IMR-90 (cell line): Measurements from ENCODE around the gene RIT1. TPM values are rescaled to one million over a fixed set of nuclear protein-coding genes. Genes with fewer than 3 reads are reported as not detected.
A peak's percentile ranks its signal among the peaks of the same experiment; 100 is the strongest.

ENCODE experiments used
- ATAC-seq: fragments of 200-7000 bp; cut with Tn5 transposase; 2 replicates; pipeline ENCODE4 v1.9.1; 2020; ENCODE audit warnings: low read depth, mild to moderate bottlenecking, moderate library complexity
- BruUV-seq: library from RNA; stranded (reverse); fragments of 400-500 nt; replicated peaks from 2 replicates; lab custom pipeline; 2021; lab: Mats Ljungman, UMichigan
- CTCF ChIA-PET: fragments of 300-600 bp; formaldehyde crosslinking; extraction: SDS; loops from one replicate; lab custom pipeline; 2021; ENCODE audit warnings: antibody characterized with exemption; lab: Yijun Ruan, JAX
- POLR2A ChIA-PET: fragments of 300-600 bp; sonication (Branson Sonifier 250); formaldehyde crosslinking; loops from one replicate; lab custom pipeline; 2022; ENCODE audit warnings: antibody characterized with exemption; ENCODE audit not compliant: unreplicated experiment; lab: Charles Lee
- DNase-seq: peaks from one replicate; pipeline ENCODE4 v3.0.0; 2013
- H2AFZ ChIP-seq: replicated peaks from 2 replicates; pipeline ENCODE3; 2013; ENCODE audit warnings: low read length, mild to moderate bottlenecking; ENCODE audit not compliant: poor library complexity
- H2AK5ac ChIP-seq: 2 replicates; pipeline ENCODE4 v1.6.1; 2013; ENCODE audit warnings: low read depth, low read length, inconsistent platforms
- H2AK9ac ChIP-seq: replicated peaks from 2 replicates; pipeline ENCODE3; 2013; ENCODE audit warnings: mild to moderate bottlenecking, low read depth, low read length, moderate library complexity; ENCODE audit not compliant: poor library complexity
- H2BK120ac ChIP-seq: 2 replicates; pipeline ENCODE4 v1.6.1; 2013; ENCODE audit warnings: low read depth, low read length, inconsistent platforms
- H2BK15ac ChIP-seq: 3 replicates; pipeline ENCODE4 v1.6.1; 2013; ENCODE audit warnings: low read depth, low read length, inconsistent platforms
- H2BK20ac ChIP-seq: 2 replicates; pipeline ENCODE4 v1.6.1; 2013; ENCODE audit warnings: low read depth, mild to moderate bottlenecking, inconsistent platforms, low read length, moderate library complexity
- H2BK5ac ChIP-seq: 2 replicates; pipeline ENCODE4 v1.6.1; 2013; ENCODE audit warnings: mild to moderate bottlenecking, low read depth, low read length, inconsistent platforms; ENCODE audit not compliant: poor library complexity, severe bottlenecking
- H3K14ac ChIP-seq: replicated peaks from 2 replicates; pipeline ENCODE4 v1.6.1; 2013; ENCODE audit warnings: low read depth, low read length, inconsistent platforms
- H3K18ac ChIP-seq: 2 replicates; pipeline ENCODE4 v1.6.1; 2013; ENCODE audit warnings: low read depth, low read length, control low read depth
- H3K23ac ChIP-seq: 2 replicates; pipeline ENCODE4 v1.6.1; 2013; ENCODE audit warnings: low read depth, low read length, inconsistent platforms
- H3K27ac ChIP-seq: 2 replicates; pipeline ENCODE4 v1.5.1; 2013; ENCODE audit warnings: mild to moderate bottlenecking, control low read depth, low read length; ENCODE audit not compliant: insufficient read depth
- H3K27me3 ChIP-seq: 2 replicates; pipeline ENCODE4 v1.6.1; 2013; ENCODE audit warnings: low read length; ENCODE audit not compliant: control insufficient read depth, insufficient read depth
- H3K36me3 ChIP-seq: 2 replicates; pipeline ENCODE4 v1.6.1; 2013; ENCODE audit warnings: low read length, mixed read lengths; ENCODE audit not compliant: control insufficient read depth, insufficient read depth
- H3K4ac ChIP-seq: 2 replicates; pipeline ENCODE4 v1.6.1; 2013; ENCODE audit warnings: low read depth, low read length, inconsistent platforms
- H3K4me1 ChIP-seq: 2 replicates; pipeline ENCODE4 v1.6.1; 2013; ENCODE audit warnings: low read length, mixed read lengths; ENCODE audit not compliant: control insufficient read depth, insufficient read depth
- H3K4me2 ChIP-seq: 2 replicates; pipeline ENCODE4 v1.6.1; 2013; ENCODE audit warnings: low read depth, mild to moderate bottlenecking, control low read depth, low read length, moderate library complexity
- H3K4me3 ChIP-seq: 2 replicates; pipeline ENCODE4 v1.5.1; 2013; ENCODE audit warnings: low read depth, mild to moderate bottlenecking, control low read depth, low read length, moderate library complexity; ENCODE audit not compliant: insufficient read depth
- H3K56ac ChIP-seq: 2 replicates; pipeline ENCODE4 v1.6.1; 2013; ENCODE audit warnings: low read length, inconsistent platforms; ENCODE audit not compliant: insufficient read depth; ENCODE audit errors: extremely low read depth
- H3K79me1 ChIP-seq, 2 experiments: 2 replicates each; pipeline ENCODE4 v1.6.1; 2013; ENCODE audit warnings: low read length in 2 of 2, inconsistent platforms in 1 of 2, low read depth in 1 of 2
- H3K9ac ChIP-seq: 2 replicates; pipeline ENCODE4 v1.6.1; 2013; ENCODE audit warnings: low read depth, low read length, control low read depth
- H3K9me1 ChIP-seq: 2 replicates; pipeline ENCODE4 v1.6.1; 2013; ENCODE audit warnings: low read length, inconsistent platforms; ENCODE audit not compliant: insufficient read depth
- H3K9me3 ChIP-seq: 2 replicates; pipeline ENCODE4 v1.6.1; 2013; ENCODE audit warnings: low read length; ENCODE audit not compliant: control insufficient read depth, insufficient read depth
- H4K20me1 ChIP-seq: 2 replicates; pipeline ENCODE4 v1.6.1; 2013; ENCODE audit warnings: low read length, inconsistent platforms; ENCODE audit not compliant: insufficient read depth
- H4K5ac ChIP-seq: 2 replicates; pipeline ENCODE4 v1.6.1; 2013; ENCODE audit warnings: mild to moderate bottlenecking, low read depth, low read length, control low read depth
- H4K8ac ChIP-seq, 2 experiments: 2 replicates each; pipeline ENCODE4 v1.6.1; 2013; ENCODE audit warnings: low read depth in 2 of 2, low read length in 2 of 2, control low read depth in 1 of 2, inconsistent platforms in 1 of 2
- H4K91ac ChIP-seq: 2 replicates; pipeline ENCODE4 v1.6.1; 2013; ENCODE audit warnings: low read depth, low read length, inconsistent platforms; ENCODE audit not compliant: insufficient read depth
- BHLHE40 ChIP-seq: fragments of 150-350 bp; IDR thresholded peaks from 2 replicates; pipeline ENCODE4 v1.6.1; 2016; ENCODE audit warnings: mild to moderate bottlenecking, low read depth, low read length
- CHD1 ChIP-seq: IDR thresholded peaks from 2 replicates; pipeline ENCODE4 v1.6.1; 2012; ENCODE audit warnings: low read depth, low read length, improper control_type of control experiment
- CTCF ChIP-seq: conservative IDR thresholded peaks from 2 replicates; pipeline ENCODE4 v1.5.1; 2012; ENCODE audit warnings: mild to moderate bottlenecking, low read depth, low read length, improper control_type of control experiment
- ELK1 ChIP-seq: fragments of 150-350 bp; IDR thresholded peaks from 2 replicates; pipeline ENCODE4 v1.6.1; 2016; ENCODE audit warnings: low read depth, mild to moderate bottlenecking, low read length, moderate library complexity, borderline replicate concordance
- FOS ChIP-seq: fragments of 150-350 bp; IDR thresholded peaks from 2 replicates; pipeline ENCODE4 v1.6.1; 2016; ENCODE audit warnings: low read depth, low read length
- MAFK ChIP-seq: IDR thresholded peaks from 2 replicates; pipeline ENCODE4 v1.6.1; 2012; ENCODE audit warnings: low read depth, low read length, improper control_type of control experiment
- MAZ ChIP-seq: IDR thresholded peaks from 2 replicates; pipeline ENCODE4 v1.6.1; 2012; ENCODE audit warnings: low read depth, mild to moderate bottlenecking, low read length, improper control_type of control experiment, moderate library complexity, borderline replicate concordance
- MXI1 ChIP-seq: IDR thresholded peaks from 2 replicates; pipeline ENCODE4 v1.6.1; 2012; ENCODE audit warnings: low read depth, mild to moderate bottlenecking, low read length, moderate library complexity, borderline replicate concordance
- NFE2L2 ChIP-seq: fragments of 150-350 bp; IDR thresholded peaks from 2 replicates; pipeline ENCODE4 v1.6.1; 2016; ENCODE audit warnings: low read depth, mild to moderate bottlenecking, low read length
- RAD21 ChIP-seq: IDR thresholded peaks from 2 replicates; pipeline ENCODE4 v1.6.1; 2012; ENCODE audit warnings: low read length, improper control_type of control experiment
- RFX5 ChIP-seq: IDR thresholded peaks from 2 replicates; pipeline ENCODE4 v1.8.0; 2012; ENCODE audit warnings: low read depth, mild to moderate bottlenecking, low read length, moderate library complexity
- SMC3 ChIP-seq: fragments of 150-350 bp; IDR thresholded peaks from 2 replicates; pipeline ENCODE4 v1.6.1; 2016; ENCODE audit warnings: low read depth, mild to moderate bottlenecking, antibody characterized with exemption, low read length, moderate library complexity
- USF2 ChIP-seq: fragments of 150-350 bp; IDR thresholded peaks from 2 replicates; pipeline ENCODE4 v1.6.1; 2017; ENCODE audit warnings: mild to moderate bottlenecking, antibody characterized with exemption, low read length, low read depth
- WGBS, 2 experiments: methylation state at CpG; one replicate each; pipeline versions ENCODE4 v1.1.5 to v1.1.7; 2013; ENCODE audit warnings: missing lambda C conversion rate in 2 of 2; ENCODE audit not compliant: insufficient read length in 1 of 2; ENCODE audit errors: extremely low coverage in 2 of 2; 5-methylcytosine and 5-hydroxymethylcytosine counted together
- dilution Hi-C: fragments of 300-500 bp; cut with HindIII; formaldehyde crosslinking; loops from one replicate; pipeline ENCODE4 v1.14.3; 2018; ENCODE audit warnings: low sequenced_read_pairs; ENCODE audit not compliant: unreplicated experiment
- in situ Hi-C: fragments of 300-500 bp; cut with MboI; formaldehyde crosslinking; loops from 3 replicates; pipeline ENCODE4 v1.14.3; 2019; ENCODE audit warnings: low sequenced_read_pairs, inconsistent platforms, mixed read lengths
- intact Hi-C: fragments of 100-400 bp; cut with micrococcal nuclease; formaldehyde crosslinking; loops from 2 replicates; pipeline ENCODE4 v1.10.0; 2022
- polyA plus RNA-seq, 3 experiments: library from polyadenylated mRNA; depleted of rRNA; stranded (reverse); fragments of >200 nt; gene quantifications; 2 replicates each; pipeline ENCODE4 v1.2.3, GENCODE V29; 2012; ENCODE audit warnings: low replicate concordance in 1 of 3
- total RNA-seq: library from RNA; depleted of rRNA; stranded (reverse); fragments of >200 nt; gene quantifications from 2 replicates; pipeline ENCODE4 v1.2.3, GENCODE V29; 2012

The RIT1 gene
- total and polyA plus RNA-seq, 2 of the 4 experiments (the other 2 are of a cell fraction), result 29.6 to 46.8 TPM

- Histone ChIP-seq H3K56ac (no peak overlapping the region), H3K4me3 (no peak overlapping the region), H3K18ac (no peak overlapping the region), H4K91ac (no peak overlapping the region), H2BK120ac (no peak overlapping the region), H3K4me1 (peaks cover 4% of the 10 kb centered on the region; the same call in 1 of the 2 replicates), H4K20me1 (no peaks in the 10 kb centered on the region), H2AK5ac (no peak overlapping the region; the same call in 1 of the 2 replicates), H2AK9ac (peak overlapping the region; percentile 10), H2AFZ (no peak overlapping the region), H2BK15ac (no peak overlapping the region), H3K9ac (no peak overlapping the region), H3K14ac (no peak overlapping the region), H3K36me3 (peaks cover 15% of the 10 kb centered on the region), H4K5ac (no peak overlapping the region), H3K27ac (no peak overlapping the region), H3K4ac (no peak overlapping the region), H3K79me1 (peaks cover 12 to 38% of the 10 kb centered on the region in 2 experiments; a peak in 3 of 4 replicates), H3K9me1 (0 out of 2 replicates have a peak, but pooled peaks cover 3% of the 10 kb centered on the region), H3K23ac (no peak overlapping the region), H3K9me3 (no peaks in the 10 kb centered on the region), H3K27me3 (no peaks in the 10 kb centered on the region), H3K4me2 (no peak overlapping the region), H4K8ac (no peak overlapping the region), H2BK20ac (no peak overlapping the region), H2BK5ac (no peak overlapping the region)
- ChIA-PET CTCF (interaction anchor here (1.0 kb wide), 1 partner anchor 9 kb away, joined by 3 read pairs; no protein-coding TSS in a partner anchor), POLR2A (no interaction called here)
- no TSS peak for BruUV-seq
- DNase-seq (peak; percentile 80), ATAC-seq (peak; percentile 42; the same call in 1 of the 2 replicates)
- in situ Hi-C loops, result no loop called here
- intact Hi-C loops, result no loop called here
- dilution Hi-C loops, result no loop called here
- WGBS, 2 experiments, result 66% methylated on average over 5 of the region's 9 CpGs; no CpG with 5 or more reads in 1 of the 2 experiments
- TF ChIP-seq MAFK (no peak), USF2 (no peak), RAD21 (no peak), CHD1 (no peak), SMC3 (no peak), RFX5 (no peak), CTCF (no peak), MAZ (no peak), MXI1 (no peak), ELK1 (no peak), NFE2L2 (no peak), BHLHE40 (no peak; the same call in 1 of the 2 replicates), FOS (no peak)
Measured at GRCh38 chr1:155873860-155874259, 37.3 kb downstream of the RIT1 start.
